HG03354 (cell line): ENCODE measurements around the gene TSPYL2.

Source experiments
- ATAC-seq: cut with Tn5 transposase; IDR thresholded peaks from one replicate; pipeline ENCODE4 v1.9.1; 2021; ENCODE audit warnings: mild to moderate bottlenecking; ENCODE audit not compliant: unreplicated experiment, poor library complexity, severe bottlenecking

Gene TSPYL2

DNA sequence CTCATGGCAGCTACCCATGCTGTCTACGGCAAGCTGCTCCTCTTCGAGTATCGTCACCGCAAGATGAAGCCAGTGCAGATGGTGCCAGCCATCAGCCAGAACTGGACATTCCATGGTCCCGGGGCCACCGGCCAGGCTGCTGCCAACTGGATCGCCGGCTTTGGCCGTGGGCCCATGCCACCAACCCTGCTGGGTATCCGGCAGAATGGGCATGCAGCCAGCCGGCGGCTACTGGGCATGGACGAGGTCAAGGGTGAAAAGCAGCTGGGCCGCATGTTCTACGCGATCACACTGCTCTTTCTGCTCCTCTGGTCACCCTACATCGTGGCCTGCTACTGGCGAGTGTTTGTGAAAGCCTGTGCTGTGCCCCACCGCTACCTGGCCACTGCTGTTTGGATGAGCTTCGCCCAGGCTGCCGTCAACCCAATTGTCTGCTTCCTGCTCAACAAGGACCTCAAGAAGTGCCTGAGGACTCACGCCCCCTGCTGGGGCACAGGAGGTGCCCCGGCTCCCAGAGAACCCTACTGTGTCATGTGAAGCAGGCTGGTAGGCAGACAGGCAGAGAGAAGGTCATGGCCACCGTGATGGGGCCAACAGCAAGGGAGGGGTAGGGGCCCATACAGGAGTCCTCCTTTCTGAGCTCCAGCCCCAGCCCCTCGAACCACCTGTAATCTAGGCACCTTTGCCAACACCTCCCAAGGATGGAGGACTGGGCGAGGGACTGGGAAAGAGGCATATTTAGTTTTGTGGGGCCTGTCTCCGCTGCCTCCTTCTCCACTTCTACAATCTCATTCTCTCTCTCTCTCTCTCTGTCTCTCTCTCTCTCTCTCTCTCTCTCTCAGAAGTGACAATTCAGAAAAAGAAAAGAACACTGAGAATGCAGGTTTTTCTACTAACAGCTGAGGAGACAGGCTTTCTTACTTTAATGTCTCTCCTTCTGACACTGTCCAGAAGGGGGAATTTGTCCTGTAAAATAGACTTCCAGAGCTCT lies 4.7 kb upstream of the TSPYL2 start:
- ATAC-seq, result no peak

DNA sequence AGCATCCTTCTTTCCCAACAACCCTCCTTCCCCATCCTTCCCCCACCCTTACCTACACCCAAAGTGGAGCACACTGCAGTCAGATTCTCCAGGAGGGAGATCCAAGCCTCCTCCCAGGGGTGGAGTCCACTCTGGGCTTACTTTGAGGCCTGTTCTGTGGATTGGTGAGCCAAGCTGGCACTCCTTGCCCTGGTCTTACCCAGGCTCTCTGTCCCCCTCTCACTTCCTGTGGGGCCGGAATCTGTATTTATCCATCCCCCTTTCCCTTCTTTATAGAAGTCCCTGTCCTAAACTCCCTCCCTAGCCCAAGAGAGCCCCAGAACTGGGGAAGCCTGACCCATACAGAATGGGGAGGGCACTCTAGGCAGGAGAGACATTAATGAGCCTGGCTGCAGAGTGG lies 3.2 kb upstream of the TSPYL2 start:
- ATAC-seq, result no peak

- ATAC-seq, result no peak
These were observed 1.3 kb upstream of the TSPYL2 start for GRCh38 chrX:53080628-53081580.

DNA sequence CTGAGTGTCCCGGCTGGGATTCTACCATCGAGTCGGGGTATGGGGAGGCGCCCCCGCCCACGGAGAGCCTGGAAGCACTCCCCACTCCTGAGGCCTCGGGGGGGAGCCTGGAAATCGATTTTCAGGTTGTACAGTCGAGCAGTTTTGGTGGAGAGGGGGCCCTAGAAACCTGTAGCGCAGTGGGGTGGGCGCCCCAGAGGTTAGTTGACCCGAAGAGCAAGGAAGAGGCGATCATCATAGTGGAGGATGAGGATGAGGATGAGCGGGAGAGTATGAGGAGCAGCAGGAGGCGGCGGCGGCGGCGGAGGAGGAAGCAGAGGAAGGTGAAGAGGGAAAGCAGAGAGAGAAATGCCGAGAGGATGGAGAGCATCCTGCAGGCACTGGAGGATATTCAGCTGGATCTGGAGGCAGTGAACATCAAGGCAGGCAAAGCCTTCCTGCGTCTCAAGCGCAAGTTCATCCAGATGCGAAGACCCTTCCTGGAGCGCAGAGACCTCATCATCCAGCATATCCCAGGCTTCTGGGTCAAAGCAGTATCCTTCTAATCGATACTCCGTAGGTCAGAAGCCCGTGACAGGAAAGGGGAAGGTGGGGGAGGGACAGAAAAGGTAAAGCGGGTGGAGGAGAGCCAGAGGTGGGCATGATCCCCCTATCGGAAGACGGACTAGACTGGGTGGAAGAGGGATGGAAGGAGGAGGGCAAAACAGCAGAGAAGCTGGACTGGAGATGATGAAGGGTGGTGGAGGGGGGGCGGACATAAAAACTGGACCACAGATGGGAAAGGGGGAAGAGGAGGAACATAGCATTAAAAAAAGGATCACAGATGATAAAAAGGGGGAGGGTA lies 828 bp downstream of the TSPYL2 start:
- no peak for ATAC-seq

DNA sequence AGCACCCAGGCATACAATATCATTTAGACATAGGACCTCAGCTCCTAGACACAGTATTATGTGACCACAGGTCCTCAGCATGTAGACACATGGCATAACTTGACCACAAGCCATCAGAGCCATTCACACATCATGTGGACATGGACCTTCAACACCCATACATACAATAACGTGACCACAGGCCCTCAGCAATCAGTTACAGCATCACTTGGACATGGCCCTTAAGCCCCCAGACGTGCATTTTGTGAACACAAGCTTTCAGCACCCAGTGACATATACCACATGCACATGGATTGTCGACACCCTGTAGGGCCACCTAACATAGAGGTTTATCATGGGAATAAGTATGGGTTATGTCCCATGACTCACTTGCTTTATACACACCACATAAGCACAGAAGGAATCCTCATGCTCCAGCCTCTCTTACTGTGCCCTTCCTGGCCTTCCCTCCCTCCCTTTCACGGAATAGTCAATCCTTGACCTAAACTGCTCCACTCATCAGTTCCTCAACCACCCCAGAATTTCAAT lies 1.9 kb downstream of the TSPYL2 start:
- ATAC-seq, result no peak

- no peak for ATAC-seq
These were observed 2.7 kb downstream of the TSPYL2 start for GRCh38 chrX:53084863-53085262.

DNA sequence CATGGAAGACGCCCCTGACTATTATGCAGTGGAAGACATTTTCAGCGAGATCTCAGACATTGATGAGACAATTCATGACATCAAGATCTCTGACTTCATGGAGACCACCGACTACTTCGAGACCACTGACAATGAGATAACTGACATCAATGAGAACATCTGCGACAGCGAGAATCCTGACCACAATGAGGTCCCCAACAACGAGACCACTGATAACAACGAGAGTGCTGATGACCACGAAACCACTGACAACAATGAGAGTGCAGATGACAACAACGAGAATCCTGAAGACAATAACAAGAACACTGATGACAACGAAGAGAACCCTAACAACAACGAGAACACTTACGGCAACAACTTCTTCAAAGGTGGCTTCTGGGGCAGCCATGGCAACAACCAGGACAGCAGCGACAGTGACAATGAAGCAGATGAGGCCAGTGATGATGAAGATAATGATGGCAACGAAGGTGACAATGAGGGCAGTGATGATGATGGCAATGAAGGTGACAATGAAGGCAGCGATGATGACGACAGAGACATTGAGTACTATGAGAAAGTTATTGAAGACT lies 3.6 kb downstream of the TSPYL2 start:
- no peak for ATAC-seq

DNA sequence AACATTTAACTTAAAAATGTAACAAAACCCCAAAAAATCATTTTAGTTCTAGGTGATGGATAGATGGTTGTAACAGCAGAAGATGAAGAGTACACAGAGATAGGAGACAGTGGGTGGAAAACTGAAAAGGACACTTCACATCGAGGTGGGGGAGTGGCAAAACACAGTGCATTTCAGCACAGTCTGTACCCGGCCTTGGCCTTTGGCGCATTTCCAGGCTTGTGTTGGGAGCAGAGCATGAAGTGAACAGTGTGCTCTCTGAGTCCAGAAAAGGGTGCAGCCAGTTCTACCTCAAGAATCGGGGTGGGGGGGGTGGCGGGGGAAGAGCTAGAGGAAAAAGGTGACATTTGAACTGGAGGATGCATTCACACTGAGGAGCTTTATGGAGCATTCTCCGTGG lies 4.3 kb downstream of the TSPYL2 start:
- ATAC-seq, result no peak

GRCh38 chrX:53087388-53087831 lies 5.2 kb downstream of the TSPYL2 start:
- ATAC-seq, result no peak

DNA sequence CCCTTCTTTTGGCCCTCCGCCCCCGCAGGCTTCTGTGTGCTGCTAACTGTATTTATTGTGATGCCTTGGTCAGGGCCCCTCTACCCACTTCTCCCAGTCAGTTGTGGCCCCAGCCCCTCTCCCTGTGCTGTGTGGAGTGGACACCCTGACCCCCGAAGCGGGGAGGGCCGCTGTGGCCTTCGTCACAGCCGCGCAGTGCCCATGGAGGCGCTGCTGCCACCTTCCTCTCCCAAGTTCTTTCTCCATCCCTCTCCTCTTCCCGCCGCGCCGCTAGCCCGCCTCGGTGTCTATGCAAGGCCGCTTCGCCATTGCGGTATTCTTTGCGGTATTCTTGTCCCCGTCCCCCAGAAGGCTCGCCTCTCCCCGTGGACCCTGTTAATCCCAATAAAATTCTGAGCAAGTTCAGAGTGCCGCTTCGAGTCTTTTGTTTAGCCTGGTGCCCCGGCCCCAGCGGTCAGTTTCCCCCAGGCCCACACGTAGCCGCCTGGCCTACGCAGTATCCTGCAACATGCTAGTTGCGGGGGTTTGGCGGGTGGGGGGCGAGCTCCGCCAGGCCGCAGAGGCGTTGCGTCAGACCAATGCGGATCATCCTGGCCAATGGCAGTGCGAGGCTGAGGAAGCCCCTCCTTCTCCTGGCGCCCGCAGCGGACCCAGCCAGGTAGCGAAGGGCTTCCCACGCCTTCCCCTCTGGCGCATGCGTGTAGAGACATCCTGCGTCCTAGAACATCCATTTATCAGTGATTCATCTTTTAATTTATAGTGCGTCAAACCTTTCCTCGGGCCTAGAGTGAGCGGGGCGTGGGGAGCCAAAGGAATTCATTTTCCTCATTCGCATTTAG lies 6.2 kb downstream of the TSPYL2 start:
- ATAC-seq, result no peak

DNA sequence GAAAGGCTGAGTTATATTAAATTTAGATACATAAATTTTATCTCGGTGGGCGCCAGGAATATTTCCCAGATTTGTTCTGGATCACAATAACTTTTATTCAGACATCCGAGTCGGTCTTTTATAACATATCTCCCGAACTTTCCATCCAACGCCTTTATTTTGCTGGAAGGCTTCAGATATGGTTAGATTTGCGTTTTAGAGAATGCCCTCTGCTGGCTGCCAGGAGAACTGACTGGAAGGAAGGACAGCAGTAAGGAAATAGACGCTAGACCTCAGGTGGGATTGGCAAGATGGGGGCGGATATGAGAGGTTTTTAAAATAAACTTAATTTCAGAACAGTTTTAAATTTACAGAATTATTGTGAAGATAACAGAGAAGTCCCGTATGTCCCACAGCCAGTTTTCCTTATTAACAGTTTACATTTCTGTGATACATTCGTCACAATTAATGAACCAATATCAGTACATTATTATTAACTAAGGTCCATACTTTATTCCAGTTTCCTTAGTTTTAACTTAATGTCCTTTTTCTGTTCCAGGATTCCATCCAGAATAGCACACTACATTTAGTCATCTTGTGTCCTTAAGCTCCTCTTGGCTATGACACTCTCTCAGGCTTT lies 7.2 kb downstream of the TSPYL2 start:
- no peak for ATAC-seq

- no peak for ATAC-seq
These were observed 7.8 kb downstream of the TSPYL2 start for GRCh38 chrX:53089925-53090324.

DNA sequence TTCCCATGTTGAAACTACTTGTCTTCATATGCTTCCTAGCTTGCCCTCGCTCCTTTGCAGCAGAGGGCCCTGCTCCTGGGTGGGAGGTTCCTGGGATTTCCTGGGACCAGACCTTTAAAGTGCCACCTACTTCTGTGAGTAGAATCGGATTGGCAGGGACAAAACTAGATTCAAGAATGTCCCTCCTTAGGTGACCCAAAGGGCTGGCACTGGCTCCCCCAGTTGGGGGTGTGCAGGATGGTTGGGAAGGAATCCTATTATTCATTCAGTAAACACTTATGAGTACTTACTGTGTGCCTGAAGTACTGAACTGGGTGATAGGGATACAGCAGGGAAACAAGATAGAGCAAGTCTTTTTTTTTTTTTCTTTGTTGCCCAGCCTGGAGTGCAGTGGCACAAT lies 9.2 kb downstream of the TSPYL2 start:
- no peak for ATAC-seq

DNA sequence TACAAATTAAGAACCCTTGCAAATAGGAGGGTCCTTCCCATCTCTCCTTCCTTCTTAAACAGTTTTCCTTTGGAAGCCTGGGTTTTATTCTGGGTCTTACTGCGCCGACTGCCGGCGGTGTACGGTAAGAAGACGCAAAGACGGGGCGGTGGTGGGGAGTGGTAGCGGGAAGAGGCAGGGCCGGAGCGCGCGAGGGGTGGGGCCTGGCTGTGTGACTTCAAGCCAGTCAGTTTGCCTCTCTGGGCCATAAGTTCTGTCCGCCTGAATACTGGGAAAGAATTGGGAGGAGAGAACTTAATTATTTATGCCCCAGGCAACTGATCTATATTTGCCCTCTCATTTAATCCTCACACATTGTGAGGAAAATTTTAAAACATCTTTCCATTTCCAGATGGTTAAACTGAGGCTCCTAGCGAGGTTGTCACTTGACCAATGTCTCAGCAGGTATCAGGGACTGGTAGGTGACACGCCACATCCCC lies 11.0 kb downstream of the TSPYL2 start:
- peak; percentile 51 for ATAC-seq

GRCh38 chrX:53093748-53094581 lies 11.8 kb downstream of the TSPYL2 start, which contains the start of gene KANTR:
Gene KANTR (plus strand): TSS chrX:53094142. CDS start chrX:53124273, 30,131 bp downstream.
- ATAC-seq, result peak; percentile 85

GRCh38 chrX:53094582-53094905 lies 12.4 kb downstream of the TSPYL2 start:
- no peak for ATAC-seq

- no peak for ATAC-seq
These were observed 13.6 kb downstream of the TSPYL2 start for GRCh38 chrX:53095796-53096195.
